IgD-negative memory B cell (primary cell): ENCODE data around the gene NBEA. TPM values are rescaled to one million over a fixed set of nuclear protein-coding genes. Genes with fewer than 3 reads are reported as not detected.
A peak's percentile ranks its signal among the peaks of the same experiment; 100 is the strongest.

Experiments
- H3K27ac Mint-ChIP-seq, 3 donors: one replicate each; pipeline ENCODE4 v1.8.0; 2020 to 2022; ENCODE audit warnings: mild to moderate bottlenecking in 3 of 3, mixed read lengths in 3 of 3, moderate library complexity in 1 of 3
- H3K27me3 Mint-ChIP-seq: one replicate; pipeline ENCODE4 v1.8.0; 2021; ENCODE audit warnings: mixed read lengths
- H3K36me3 Mint-ChIP-seq: one replicate; pipeline ENCODE4 v1.8.0; 2020; ENCODE audit warnings: mild to moderate bottlenecking, mixed read lengths
- H3K4me1 Mint-ChIP-seq, 3 donors: one replicate each; pipeline ENCODE4 v1.8.0; 2020 to 2022; ENCODE audit warnings: mixed read lengths in 3 of 3, mild to moderate bottlenecking in 1 of 3
- H3K4me3 Mint-ChIP-seq, 4 donors: one replicate each; pipeline ENCODE4 v1.8.0; 2020 to 2022; ENCODE audit warnings: mild to moderate bottlenecking in 4 of 4, mixed read lengths in 4 of 4, moderate library complexity in 3 of 4
- H3K9me3 Mint-ChIP-seq, 3 donors: one replicate each; pipeline ENCODE4 v1.8.0; 2020 to 2021; ENCODE audit warnings: mixed read lengths in 3 of 3, mild to moderate bottlenecking in 1 of 3
- polyA plus RNA-seq: library from polyadenylated mRNA; unstranded; fragments of 300-500 nt; fragmentation: Illumina TruSeq; gene quantifications from one replicate; pipeline ENCODE4 v1.2.3, GENCODE V29; 2021

NBEA gene
- polyA plus RNA-seq, 1 donor from 2014 or later = 0.61 TPM

DNA sequence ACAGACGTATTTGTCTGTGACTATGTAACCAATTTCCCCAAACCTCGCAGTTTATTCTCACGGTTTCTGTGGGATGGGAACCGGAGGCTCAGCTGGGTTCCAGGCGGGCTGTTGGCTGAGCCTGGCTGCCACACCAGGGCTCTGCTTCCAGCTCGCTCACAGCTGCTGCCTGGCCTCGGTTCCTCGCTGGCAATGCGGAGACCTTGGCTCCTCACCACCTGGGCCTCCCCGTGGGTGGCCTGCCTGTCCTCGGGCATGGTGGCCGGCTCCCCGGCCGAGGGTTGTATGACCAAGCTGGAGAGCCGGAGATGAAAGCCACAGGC lies 753.3 kb downstream of the NBEA start:
- H3K9me3 Mint-ChIP-seq = peaks cover 0 to 3% (median 1%) of the 10 kb centered on the region in 3 donors
- H3K4me3 Mint-ChIP-seq = no peak overlapping the region
- no peaks in the 10 kb centered on the region for H3K4me1 Mint-ChIP-seq
- no peak overlapping the region for H3K27ac Mint-ChIP-seq
- H3K27me3 Mint-ChIP-seq = peaks cover 5% of the 10 kb centered on the region
- H3K36me3 Mint-ChIP-seq = no peaks in the 10 kb centered on the region

- peaks cover 5% of the 10 kb centered on the region for H3K27me3 Mint-ChIP-seq
- no peaks in the 10 kb centered on the region for H3K36me3 Mint-ChIP-seq
- H3K9me3 Mint-ChIP-seq = peaks cover 0 to 3% (median 1%) of the 10 kb centered on the region in 3 donors
- no peak overlapping the region for H3K27ac Mint-ChIP-seq
- no peaks in the 10 kb centered on the region for H3K4me1 Mint-ChIP-seq
- no peak overlapping the region for H3K4me3 Mint-ChIP-seq
These were observed 755.2 kb downstream of the NBEA start for GRCh38 chr13:35697186-35697730.

- Mint-ChIP-seq H3K27ac (no peak overlapping the region), H3K4me3 (no peak overlapping the region), H3K36me3 (no peaks in the 10 kb centered on the region), H3K9me3 (peaks cover 0 to 6% (median 1%) of the 10 kb centered on the region in 3 donors), H3K4me1 (no peaks in the 10 kb centered on the region), H3K27me3 (peaks cover 5% of the 10 kb centered on the region)
These were observed 757.0 kb downstream of the NBEA start for GRCh38 chr13:35698911-35699576.

DNA sequence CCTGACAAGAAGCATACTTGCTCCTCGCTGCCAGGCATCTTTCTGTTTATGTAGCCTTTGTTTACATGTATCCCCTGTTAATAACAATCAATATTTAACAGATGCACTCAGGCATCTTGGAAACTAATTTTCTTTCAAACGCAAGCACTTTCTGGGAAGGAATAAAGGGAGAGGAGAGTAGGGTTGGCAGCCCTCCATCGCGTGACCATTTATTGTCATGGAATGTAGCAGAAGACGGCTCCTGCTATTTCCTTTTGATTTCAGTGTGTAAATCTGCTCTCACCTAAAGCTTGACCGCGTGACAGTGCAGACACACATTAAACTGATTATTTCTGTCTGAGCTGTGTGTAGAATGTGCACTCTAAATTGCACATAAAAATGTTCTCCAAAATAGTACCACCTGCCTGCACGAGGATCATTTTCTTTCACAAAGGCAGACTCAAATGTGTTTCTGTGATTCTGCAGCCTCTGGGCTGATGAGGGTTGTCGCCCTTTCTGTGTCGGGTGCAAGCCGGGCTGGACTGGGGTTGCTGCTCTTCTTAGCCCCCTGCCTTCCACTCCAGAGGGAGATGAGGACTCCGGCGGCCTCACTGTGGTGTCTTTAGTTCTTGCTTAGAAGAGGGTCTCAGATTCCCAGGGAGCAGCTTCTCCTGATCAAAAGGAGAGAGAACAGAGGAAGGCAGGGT lies 757.9 kb downstream of the NBEA start:
- H3K27me3 Mint-ChIP-seq = peaks cover 4% of the 10 kb centered on the region

DNA sequence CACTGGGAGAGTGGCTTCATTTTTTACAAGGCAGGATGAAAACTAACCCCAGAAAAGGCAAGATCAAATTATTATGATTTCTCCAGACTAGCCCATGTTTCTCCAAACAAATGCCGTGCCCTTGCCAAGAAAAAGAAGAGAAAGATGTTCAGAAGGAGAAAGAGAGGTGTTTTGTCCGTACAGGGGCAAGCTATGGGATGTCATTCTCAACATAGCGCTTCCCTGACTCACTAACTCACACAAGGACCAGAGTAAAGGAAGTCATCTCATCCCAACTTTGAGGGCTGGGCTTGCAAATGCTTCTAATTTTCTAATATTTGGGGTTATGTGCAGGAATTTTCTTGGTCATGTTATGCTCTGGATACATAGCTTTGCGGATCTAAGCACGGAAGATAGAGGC lies 758.6 kb downstream of the NBEA start:
- H3K27ac Mint-ChIP-seq = no peak overlapping the region
- H3K4me3 Mint-ChIP-seq = no peak overlapping the region
- H3K4me1 Mint-ChIP-seq = no peaks in the 10 kb centered on the region
- no peaks in the 10 kb centered on the region for H3K36me3 Mint-ChIP-seq
- peaks cover 0 to 6% (median 1%) of the 10 kb centered on the region in 3 donors for H3K9me3 Mint-ChIP-seq
- H3K27me3 Mint-ChIP-seq = peaks cover 4% of the 10 kb centered on the region

More for the DNA sequence above, 757.9 kb downstream of the NBEA start:
- no peaks in the 10 kb centered on the region for H3K36me3 Mint-ChIP-seq
- no peaks in the 10 kb centered on the region for H3K4me1 Mint-ChIP-seq
- H3K4me3 Mint-ChIP-seq = no peak overlapping the region
- peaks cover 0 to 6% (median 1%) of the 10 kb centered on the region in 3 donors for H3K9me3 Mint-ChIP-seq
- peak overlapping the region in 1 of 3 donors; percentile 23 for H3K27ac Mint-ChIP-seq

DNA sequence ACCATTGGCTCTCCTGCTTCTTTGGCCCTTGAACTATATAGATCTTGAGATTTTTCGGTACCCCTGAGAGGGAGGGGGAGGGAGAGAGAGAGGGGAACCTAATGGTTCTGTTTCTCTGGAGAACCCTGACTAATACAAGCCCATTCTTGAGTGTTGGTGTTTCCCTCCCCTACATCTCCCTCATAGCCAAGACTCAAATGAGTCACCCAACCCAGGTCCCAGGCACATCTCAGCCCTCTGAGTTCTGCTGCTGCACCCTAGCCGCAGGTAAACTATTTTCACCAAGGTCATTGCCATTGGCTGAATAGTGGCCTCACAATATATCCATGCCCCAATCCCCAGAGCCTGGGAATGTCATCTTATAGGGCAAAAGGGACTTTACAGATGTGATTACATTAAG lies 760.2 kb downstream of the NBEA start:
- H3K4me3 Mint-ChIP-seq = no peak overlapping the region
- peaks cover 0 to 6% (median 1%) of the 10 kb centered on the region in 3 donors for H3K9me3 Mint-ChIP-seq
- H3K36me3 Mint-ChIP-seq = no peaks in the 10 kb centered on the region
- H3K27ac Mint-ChIP-seq = no peak overlapping the region
- no peaks in the 10 kb centered on the region for H3K4me1 Mint-ChIP-seq
- H3K27me3 Mint-ChIP-seq = peaks cover 4% of the 10 kb centered on the region

- H3K27me3 Mint-ChIP-seq = peaks cover 4% of the 10 kb centered on the region
- no peak overlapping the region for H3K4me3 Mint-ChIP-seq
- no peak overlapping the region for H3K27ac Mint-ChIP-seq
- H3K9me3 Mint-ChIP-seq = peaks cover 0 to 6% (median 1%) of the 10 kb centered on the region in 3 donors
- H3K36me3 Mint-ChIP-seq = no peaks in the 10 kb centered on the region
- no peaks in the 10 kb centered on the region for H3K4me1 Mint-ChIP-seq
These were observed 761.0 kb downstream of the NBEA start for GRCh38 chr13:35703061-35703460.

- Mint-ChIP-seq H3K9me3 (peaks cover 0 to 4% (median 3%) of the 10 kb centered on the region in 3 donors), H3K4me3 (no peak overlapping the region), H3K27ac (no peak overlapping the region), H3K4me1 (no peaks in the 10 kb centered on the region), H3K27me3 (peaks cover 2% of the 10 kb centered on the region), H3K36me3 (no peaks in the 10 kb centered on the region)
These were observed 762.3 kb downstream of the NBEA start for GRCh38 chr13:35704331-35704730.

- Mint-ChIP-seq H3K27ac (no peak overlapping the region), H3K36me3 (no peaks in the 10 kb centered on the region), H3K4me3 (no peak overlapping the region), H3K9me3 (peaks cover 0 to 4% (median 1%) of the 10 kb centered on the region in 3 donors), H3K4me1 (no peaks in the 10 kb centered on the region), H3K27me3 (no peaks in the 10 kb centered on the region)
These were observed 764.2 kb downstream of the NBEA start for GRCh38 chr13:35706281-35706680.

DNA sequence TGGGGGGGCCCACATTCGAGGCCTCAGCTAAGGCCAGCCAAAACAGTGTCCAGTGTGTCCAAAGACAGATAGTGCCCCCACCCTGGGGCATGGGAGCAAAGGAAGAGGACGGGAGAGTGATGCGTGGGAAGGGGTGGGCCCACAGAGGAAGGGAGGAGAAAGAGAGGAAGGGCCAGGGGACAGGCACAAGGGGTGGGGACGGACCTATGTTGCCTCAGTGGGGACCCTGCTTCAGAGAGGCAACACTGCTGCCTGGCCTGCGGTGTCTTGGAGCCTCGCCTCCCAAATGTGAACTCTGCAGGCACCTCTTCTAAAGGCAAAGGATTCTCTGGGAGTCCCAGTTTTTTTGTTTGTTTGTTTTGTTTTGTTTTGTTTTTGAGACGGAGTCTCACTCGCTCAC lies 764.7 kb downstream of the NBEA start:
- H3K27me3 Mint-ChIP-seq = no peaks in the 10 kb centered on the region
- no peaks in the 10 kb centered on the region for H3K4me1 Mint-ChIP-seq
- no peak overlapping the region for H3K27ac Mint-ChIP-seq
- no peak overlapping the region for H3K4me3 Mint-ChIP-seq
- H3K36me3 Mint-ChIP-seq = no peaks in the 10 kb centered on the region
- peaks cover 0 to 4% (median 1%) of the 10 kb centered on the region in 3 donors for H3K9me3 Mint-ChIP-seq

DNA sequence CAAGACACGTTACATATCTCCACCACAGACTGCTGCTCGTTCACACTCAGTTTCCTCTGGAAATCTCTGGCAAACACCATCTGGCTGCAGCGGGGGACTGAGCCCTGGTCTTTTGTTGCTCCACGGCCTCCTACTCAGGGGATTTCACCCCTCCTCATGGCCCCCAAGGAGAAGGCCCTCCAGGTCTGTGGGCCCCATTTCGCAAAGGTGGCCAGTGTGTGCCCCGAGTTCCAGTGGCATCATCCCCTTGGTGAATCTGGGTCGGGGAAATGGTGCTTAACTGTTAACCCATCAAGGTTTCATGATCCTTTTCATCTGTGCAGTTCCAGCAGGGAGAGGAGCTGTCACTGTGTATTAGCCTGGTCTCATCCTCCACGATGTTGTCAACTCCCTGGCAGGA lies 769.8 kb downstream of the NBEA start:
- Mint-ChIP-seq H3K4me3 (no peak overlapping the region), H3K4me1 (no peaks in the 10 kb centered on the region), H3K9me3 (peaks cover 0 to 2% (median 1%) of the 10 kb centered on the region in 3 donors), H3K27me3 (no peaks in the 10 kb centered on the region), H3K36me3 (peaks cover 2% of the 10 kb centered on the region), H3K27ac (no peak overlapping the region)

GRCh38 chr13:35712907-35713761 lies 771.1 kb downstream of the NBEA start:
- peaks cover 2% of the 10 kb centered on the region for H3K36me3 Mint-ChIP-seq
- H3K27me3 Mint-ChIP-seq = no peaks in the 10 kb centered on the region
- H3K4me1 Mint-ChIP-seq = no peaks in the 10 kb centered on the region
- H3K9me3 Mint-ChIP-seq = peaks cover 0 to 2% (median 1%) of the 10 kb centered on the region in 3 donors
- H3K27ac Mint-ChIP-seq = no peak overlapping the region
- no peak overlapping the region for H3K4me3 Mint-ChIP-seq

DNA sequence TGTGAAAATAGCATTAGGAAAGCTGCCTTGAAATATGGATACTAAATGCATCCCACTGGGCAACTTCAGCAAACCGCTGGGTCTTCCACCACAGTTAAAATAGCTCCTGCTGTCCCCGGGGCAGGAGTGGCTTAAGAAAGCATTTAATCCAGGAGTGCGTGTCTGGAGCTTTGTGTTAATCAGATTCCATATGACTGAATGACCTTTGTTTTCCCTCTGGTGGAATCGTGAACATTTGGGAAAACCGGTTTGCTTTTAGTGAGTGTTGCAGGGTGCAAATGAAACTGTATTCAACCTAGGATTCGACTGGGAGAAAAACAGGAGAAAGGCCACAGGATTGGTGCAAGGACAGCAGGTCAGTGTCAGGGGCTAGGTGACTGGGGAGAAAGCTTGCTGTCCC lies 772.1 kb downstream of the NBEA start:
- peaks cover 2% of the 10 kb centered on the region for H3K36me3 Mint-ChIP-seq
- no peaks in the 10 kb centered on the region for H3K4me1 Mint-ChIP-seq
- H3K9me3 Mint-ChIP-seq = peaks cover 0 to 2% (median 0%) of the 10 kb centered on the region in 3 donors
- H3K27ac Mint-ChIP-seq = no peak overlapping the region
- H3K4me3 Mint-ChIP-seq = no peak overlapping the region
- no peaks in the 10 kb centered on the region for H3K27me3 Mint-ChIP-seq

DNA sequence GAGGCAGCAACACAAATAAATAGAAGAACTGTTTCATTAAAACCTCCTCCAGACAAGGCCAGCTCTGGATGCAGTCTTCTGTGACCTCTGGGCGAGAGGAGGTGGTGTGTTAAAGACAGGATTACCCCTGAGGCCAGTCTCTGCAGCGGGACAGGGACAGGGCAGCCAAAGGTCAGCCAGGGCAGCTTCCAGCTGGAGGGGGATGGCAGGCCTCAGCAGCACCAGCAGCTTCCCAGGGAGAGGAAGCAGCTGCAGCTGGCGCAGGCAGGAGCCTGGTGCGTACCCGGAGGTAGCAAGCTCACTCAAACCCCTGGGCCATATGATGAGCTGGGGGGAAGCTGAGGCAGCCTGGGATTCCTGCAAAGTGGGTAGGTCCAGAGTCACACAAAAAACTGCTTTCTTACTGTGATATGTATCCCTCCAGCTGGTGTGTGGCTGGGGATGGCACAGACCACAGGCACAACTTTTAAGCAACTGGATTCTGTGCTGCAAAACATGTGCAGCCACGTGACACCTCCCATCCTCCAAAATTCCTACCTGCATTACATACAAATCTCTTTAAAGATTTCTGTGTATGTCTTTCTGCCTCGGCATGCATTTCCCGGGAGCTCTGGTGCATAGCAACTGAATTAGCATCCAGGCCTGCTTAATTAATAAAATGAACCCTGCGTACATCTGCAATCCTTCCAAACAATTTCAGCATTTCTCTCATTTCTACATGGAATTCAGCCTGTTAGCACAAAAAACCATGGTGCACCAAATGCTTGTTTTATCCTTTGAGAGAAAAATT lies 772.7 kb downstream of the NBEA start:
- Mint-ChIP-seq H3K9me3 (peaks cover 0 to 2% (median 0%) of the 10 kb centered on the region in 3 donors), H3K27me3 (no peaks in the 10 kb centered on the region), H3K4me1 (no peaks in the 10 kb centered on the region), H3K4me3 (no peak overlapping the region), H3K27ac (peak overlapping the region in 1 of 3 donors; percentile 28), H3K36me3 (peaks cover 2% of the 10 kb centered on the region)
